Vagina (tissue), 2 donors: ENCODE measurements around the gene FBXL7. TPM values are rescaled to one million over a fixed set of nuclear protein-coding genes. Genes with fewer than 3 reads are reported as not detected.

Experiments
- DNase-seq, 2 donors: peaks; one replicate each; pipeline ENCODE4 v3.0.0-alpha.2; 2017; ENCODE audit errors: extremely low spot score in 2 of 2
- H3K27ac ChIP-seq: fragments of 200-600 bp; sonication (generic); one replicate; pipeline ENCODE4 v1.5.1; 2019
- H3K27me3 ChIP-seq: fragments of 200-600 bp; sonication (generic); one replicate; pipeline ENCODE4 v1.5.1; 2019
- H3K36me3 ChIP-seq, 2 donors: fragments of 200-600 bp; sonication (generic); one replicate each; pipeline ENCODE4 v1.5.1; 2017 to 2019
- H3K4me1 ChIP-seq: fragments of 200-600 bp; sonication (generic); one replicate; pipeline ENCODE4 v1.5.1; 2019
- H3K4me3 ChIP-seq, 2 donors: fragments of 200-600 bp; sonication (generic); 1 replicate in 1 of 2; 2 replicates in 1 of 2; pipeline ENCODE4 v1.5.1; 2016 to 2019
- H3K9me3 ChIP-seq: fragments of 200-600 bp; sonication (generic); one replicate; pipeline ENCODE4 v1.5.1; 2019
- POLR2A ChIP-seq, 2 donors: fragments of 450-650 bp; IDR thresholded peaks; one replicate each; pipeline ENCODE4 v1.6.1; 2017; ENCODE audit warnings: antibody characterized with exemption in 2 of 2, mild to moderate bottlenecking in 2 of 2, moderate library complexity in 2 of 2
- POLR2AphosphoS5 ChIP-seq, 2 donors: sonication (generic); formaldehyde crosslinking; IDR thresholded peaks; one replicate each; pipeline ENCODE4 v1.9.0; 2017; ENCODE audit warnings: antibody characterized with exemption in 2 of 2, mild to moderate bottlenecking in 2 of 2, low read depth in 1 of 2; ENCODE audit not compliant: insufficient read depth in 1 of 2
- intact Hi-C: fragments of 100-400 bp; cut with DNase I; formaldehyde crosslinking; loops from one replicate; pipeline ENCODE4 v1.15.1; 2023
- total RNA-seq: library from RNA; depleted of rRNA; stranded (reverse); fragments of >200 nt; gene quantifications from one replicate; pipeline ENCODE4 v1.2.3, GENCODE V29; 2016
- TF ChIP-seq, protein P1 (sequence below), 3 experiments: fragments of 450-650 bp in 2 of 3; fragments of 200-600 bp in 1 of 3; sonication (generic) in 1 of 3; IDR thresholded peaks; one replicate each; pipeline ENCODE4 v1.5.1; 2017 to 2019; ENCODE audit warnings: antibody characterized with exemption in 3 of 3, mild to moderate bottlenecking in 2 of 3, moderate library complexity in 2 of 3

FBXL7 gene
- total RNA-seq, 1 donor from 2014 or later = 21.1 TPM

- intact Hi-C loops = no loop called here
- Histone ChIP-seq H3K4me1 (no peaks in the 10 kb centered on the region), H3K9me3 (no peaks in the 10 kb centered on the region), H3K27ac (no peak overlapping the region), H3K4me3 (no peak overlapping the region), H3K27me3 (no peaks in the 10 kb centered on the region), H3K36me3 (no peaks in the 10 kb centered on the region)
- TF ChIP-seq, protein P1, sequence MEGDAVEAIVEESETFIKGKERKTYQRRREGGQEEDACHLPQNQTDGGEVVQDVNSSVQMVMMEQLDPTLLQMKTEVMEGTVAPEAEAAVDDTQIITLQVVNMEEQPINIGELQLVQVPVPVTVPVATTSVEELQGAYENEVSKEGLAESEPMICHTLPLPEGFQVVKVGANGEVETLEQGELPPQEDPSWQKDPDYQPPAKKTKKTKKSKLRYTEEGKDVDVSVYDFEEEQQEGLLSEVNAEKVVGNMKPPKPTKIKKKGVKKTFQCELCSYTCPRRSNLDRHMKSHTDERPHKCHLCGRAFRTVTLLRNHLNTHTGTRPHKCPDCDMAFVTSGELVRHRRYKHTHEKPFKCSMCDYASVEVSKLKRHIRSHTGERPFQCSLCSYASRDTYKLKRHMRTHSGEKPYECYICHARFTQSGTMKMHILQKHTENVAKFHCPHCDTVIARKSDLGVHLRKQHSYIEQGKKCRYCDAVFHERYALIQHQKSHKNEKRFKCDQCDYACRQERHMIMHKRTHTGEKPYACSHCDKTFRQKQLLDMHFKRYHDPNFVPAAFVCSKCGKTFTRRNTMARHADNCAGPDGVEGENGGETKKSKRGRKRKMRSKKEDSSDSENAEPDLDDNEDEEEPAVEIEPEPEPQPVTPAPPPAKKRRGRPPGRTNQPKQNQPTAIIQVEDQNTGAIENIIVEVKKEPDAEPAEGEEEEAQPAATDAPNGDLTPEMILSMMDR (IDR thresholded peaks at IDR 0.05) = no peak
- TF ChIP-seq POLR2AphosphoS5 (IDR thresholded peaks at IDR 0.05; ENCODE audit: insufficient read depth in 1 of 2, low read depth in 1 of 2) (no peak), POLR2A (IDR thresholded peaks at IDR 0.05) (no peak)
- no peak for DNase-seq
Observed at GRCh38 chr5:15637345-15637744, 137.4 kb downstream of the FBXL7 start.

- Histone ChIP-seq H3K4me1 (no peaks in the 10 kb centered on the region), H3K27ac (no peak overlapping the region), H3K27me3 (no peaks in the 10 kb centered on the region), H3K36me3 (no peaks in the 10 kb centered on the region), H3K9me3 (no peaks in the 10 kb centered on the region), H3K4me3 (no peak overlapping the region)
- DNase-seq = no peak
- TF ChIP-seq POLR2AphosphoS5 (IDR thresholded peaks at IDR 0.05; ENCODE audit: insufficient read depth in 1 of 2, low read depth in 1 of 2) (no peak), POLR2A (IDR thresholded peaks at IDR 0.05) (no peak)
- TF ChIP-seq, protein P1 (IDR thresholded peaks at IDR 0.05) = no peak
- intact Hi-C loops = no loop called here
Observed at GRCh38 chr5:15637886-15638285, 137.9 kb downstream of the FBXL7 start.

- Histone ChIP-seq H3K4me1 (no peaks in the 10 kb centered on the region), H3K36me3 (no peaks in the 10 kb centered on the region), H3K9me3 (no peaks in the 10 kb centered on the region), H3K27me3 (no peaks in the 10 kb centered on the region), H3K27ac (no peak overlapping the region), H3K4me3 (no peak overlapping the region)
- DNase-seq = no peak
- no peak for TF ChIP-seq POLR2A (IDR thresholded peaks at IDR 0.05)
- no peak for TF ChIP-seq POLR2AphosphoS5 (IDR thresholded peaks at IDR 0.05; ENCODE audit: insufficient read depth in 1 of 2, low read depth in 1 of 2)
- TF ChIP-seq, protein P1 (IDR thresholded peaks at IDR 0.05) = no peak
- intact Hi-C loops = no loop called here
Observed at GRCh38 chr5:15638296-15638695, 138.3 kb downstream of the FBXL7 start.

GRCh38 chr5:15639288-15639687 lies 139.3 kb downstream of the FBXL7 start:
- intact Hi-C loops = no loop called here
- H3K4me1 ChIP-seq = no peaks in the 10 kb centered on the region
- TF ChIP-seq POLR2AphosphoS5 (IDR thresholded peaks at IDR 0.05; ENCODE audit: insufficient read depth in 1 of 2, low read depth in 1 of 2) (no peak), POLR2A (IDR thresholded peaks at IDR 0.05) (no peak)
- TF ChIP-seq, protein P1 (IDR thresholded peaks at IDR 0.05) = no peak
- H3K4me3 ChIP-seq = no peak overlapping the region
- no peaks in the 10 kb centered on the region for H3K9me3 ChIP-seq
- no peaks in the 10 kb centered on the region for H3K36me3 ChIP-seq
- DNase-seq = no peak
- no peak overlapping the region for H3K27ac ChIP-seq
- no peaks in the 10 kb centered on the region for H3K27me3 ChIP-seq

DNA sequence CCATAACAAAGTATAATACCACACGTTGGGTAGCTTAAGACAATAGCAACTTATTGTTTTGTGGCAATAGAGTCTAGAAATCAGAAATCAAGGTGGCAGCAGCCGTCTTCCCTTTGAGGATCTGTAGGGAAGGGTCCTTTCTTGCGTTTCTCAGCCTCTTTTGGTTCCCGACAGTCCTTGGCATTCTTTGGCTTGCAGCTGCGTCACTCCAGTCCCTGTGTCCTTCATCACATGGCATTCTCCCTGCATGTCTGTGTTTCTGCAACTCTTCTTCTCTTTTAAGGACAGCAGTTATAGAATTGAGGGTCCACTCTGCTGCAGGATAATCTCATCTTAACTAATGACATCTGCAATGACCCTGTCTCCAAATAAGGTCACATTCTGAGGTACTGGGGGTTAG lies 140.1 kb downstream of the FBXL7 start:
- intact Hi-C loops = no loop called here
- H3K36me3 ChIP-seq = no peaks in the 10 kb centered on the region
- TF ChIP-seq POLR2AphosphoS5 (IDR thresholded peaks at IDR 0.05; ENCODE audit: insufficient read depth in 1 of 2, low read depth in 1 of 2) = no peak
- TF ChIP-seq POLR2A (IDR thresholded peaks at IDR 0.05) = no peak
- TF ChIP-seq, protein P1 (IDR thresholded peaks at IDR 0.05) = no peak

More for the DNA sequence above, 140.1 kb downstream of the FBXL7 start:
- Histone ChIP-seq H3K27me3 (no peaks in the 10 kb centered on the region), H3K27ac (no peak overlapping the region), H3K9me3 (no peaks in the 10 kb centered on the region), H3K4me3 (no peak overlapping the region), H3K4me1 (peaks cover 8% of the 10 kb centered on the region)
- no peak for DNase-seq
